Activated CD4-positive, alpha-beta memory T cell treated with anti-CD3 and anti-CD28 coated beads, Interleukin-2, amount 10 ng/mL, durations not matched to agents 7 days and 5 days (primary cell): ENCODE measurements around the gene SYCP2. TPM values are rescaled to one million over a fixed set of nuclear protein-coding genes. Genes with fewer than 3 reads are reported as not detected.
"Not testable (repeated sequence)": the region's sequence is repeated elsewhere in the genome, so short reads cannot be mapped to it uniquely, and the experiment has no call there.

Experiments
- CTCF ChIA-PET: fragments of 350-600 bp; sonication (Branson Sonifier 250); formaldehyde crosslinking; loops from one replicate; lab custom pipeline; 2021; ENCODE audit warnings: antibody characterized with exemption, inconsistent platforms; lab: Charles Lee
- POLR2A ChIA-PET: fragments of 350-600 bp; sonication (Branson Sonifier 250); formaldehyde crosslinking; loops from one replicate; lab custom pipeline; 2021; ENCODE audit warnings: antibody characterized with exemption; lab: Charles Lee
- DNase-seq: peaks from one replicate; pipeline ENCODE4 v3.0.0-alpha.2; 2020
- H3K27ac Mint-ChIP-seq: one replicate; pipeline ENCODE4 v1.8.0; 2021; ENCODE audit warnings: mild to moderate bottlenecking, mixed read lengths
- H3K27me3 Mint-ChIP-seq: one replicate; pipeline ENCODE4 v1.8.0; 2021; ENCODE audit warnings: mixed read lengths
- H3K36me3 Mint-ChIP-seq: one replicate; pipeline ENCODE4 v1.8.0; 2021; ENCODE audit warnings: low read depth, mixed read lengths
- H3K4me1 Mint-ChIP-seq: one replicate; pipeline ENCODE4 v1.8.0; 2021; ENCODE audit warnings: mixed read lengths
- H3K4me3 Mint-ChIP-seq: one replicate; pipeline ENCODE4 v1.8.0; 2021; ENCODE audit warnings: mild to moderate bottlenecking, mixed read lengths
- H3K9me3 Mint-ChIP-seq: one replicate; pipeline ENCODE4 v1.8.0; 2021; ENCODE audit warnings: mixed read lengths
- total RNA-seq, 2 experiments: library from RNA; stranded (reverse); gene quantifications; one replicate each; pipeline ENCODE4 v1.2.3, GENCODE V29; 2021

The SYCP2 gene
- total RNA-seq, 2 experiments from 2014 or later, result 5.4 to 7.9 TPM

GRCh38 chr20:59931511-59932312 is 1.7 kb downstream of the SYCP2 start:
- Mint-ChIP-seq H3K4me1 (peaks cover 10% of the 10 kb centered on the region), H3K4me3 (peak overlapping the region; percentile 34), H3K9me3 (no peaks in the 10 kb centered on the region), H3K36me3 (no peaks in the 10 kb centered on the region), H3K27ac (no peak overlapping the region), H3K27me3 (peaks cover 2% of the 10 kb centered on the region)
- ChIA-PET POLR2A (interaction anchor here (1.1 kb wide), 1 partner anchor 9 kb away, joined by 7 read pairs; the partner anchor contains the start of genes FAM217B and PPP1R3D), CTCF (interaction anchor here (0.8 to 1.5 kb wide), 4 partner anchors 9 to 24 kb away, joined by 3 to 11 read pairs (median 3); partner anchors contain the start of genes FAM217B and PPP1R3D)
- no peak for DNase-seq

GRCh38 chr20:59925899-59926298 is 7.5 kb downstream of the SYCP2 start:
- DNase-seq, result no peak
- no peak overlapping the region for H3K27ac Mint-ChIP-seq
- no peaks in the 10 kb centered on the region for H3K4me1 Mint-ChIP-seq
- H3K9me3 Mint-ChIP-seq, result no peaks in the 10 kb centered on the region
- CTCF ChIA-PET, result interaction anchor here (4.0 kb wide), 1 partner anchor 8 kb away, joined by 28 read pairs; the partner anchor contains the start of gene SYCP2
- H3K36me3 Mint-ChIP-seq, result no peaks in the 10 kb centered on the region
- peaks cover 8% of the 10 kb centered on the region for H3K27me3 Mint-ChIP-seq
- no peak overlapping the region for H3K4me3 Mint-ChIP-seq
- POLR2A ChIA-PET, result no interaction called here

GRCh38 chr20:59925359-59925758 is 8.1 kb downstream of the SYCP2 start:
- no peak overlapping the region for H3K27ac Mint-ChIP-seq
- DNase-seq, result no peak
- peaks cover 8% of the 10 kb centered on the region for H3K27me3 Mint-ChIP-seq
- no peaks in the 10 kb centered on the region for H3K4me1 Mint-ChIP-seq
- H3K36me3 Mint-ChIP-seq, result no peaks in the 10 kb centered on the region
- no peak overlapping the region for H3K4me3 Mint-ChIP-seq
- ChIA-PET CTCF (interaction anchor here (4.0 kb wide), 1 partner anchor 9 kb away, joined by 28 read pairs; the partner anchor contains the start of gene SYCP2), POLR2A (no interaction called here)
- no peaks in the 10 kb centered on the region for H3K9me3 Mint-ChIP-seq

GRCh38 chr20:59923514-59923913 is 9.9 kb downstream of the SYCP2 start:
- Mint-ChIP-seq H3K27me3 (peaks cover 7% of the 10 kb centered on the region), H3K9me3 (no peaks in the 10 kb centered on the region), H3K27ac (no peak overlapping the region), H3K36me3 (no peaks in the 10 kb centered on the region), H3K4me3 (no peak overlapping the region), H3K4me1 (no peaks in the 10 kb centered on the region)
- DNase-seq, result no peak
- CTCF ChIA-PET, result interaction anchor here (4.0 kb wide), 1 partner anchor 11 kb away, joined by 28 read pairs; the partner anchor contains the start of gene SYCP2
- POLR2A ChIA-PET, result interaction anchor here (1.2 kb wide), 1 partner anchor 16 kb away, joined by 3 read pairs; the partner anchor contains the start of genes FAM217B and PPP1R3D

- no peak for DNase-seq
- H3K9me3 Mint-ChIP-seq, result no peaks in the 10 kb centered on the region
- no peak overlapping the region for H3K27ac Mint-ChIP-seq
- peaks cover 7% of the 10 kb centered on the region for H3K27me3 Mint-ChIP-seq
- H3K4me3 Mint-ChIP-seq, result no peak overlapping the region
- no peaks in the 10 kb centered on the region for H3K4me1 Mint-ChIP-seq
- H3K36me3 Mint-ChIP-seq, result no peaks in the 10 kb centered on the region
- ChIA-PET POLR2A (no interaction called here), CTCF (interaction anchor here (1.2 kb wide), 1 partner anchor 13 kb away, joined by 3 read pairs; the partner anchor contains the start of gene SYCP2)
Measured at GRCh38 chr20:59920944-59921343, 12.5 kb downstream of the SYCP2 start.

- no peaks in the 10 kb centered on the region for H3K36me3 Mint-ChIP-seq
- no peak for DNase-seq
- H3K27me3 Mint-ChIP-seq, result no peaks in the 10 kb centered on the region
- ChIA-PET CTCF (no interaction called here), POLR2A (no interaction called here)
- no peak overlapping the region for H3K27ac Mint-ChIP-seq
- H3K9me3 Mint-ChIP-seq, result no peaks in the 10 kb centered on the region
- no peaks in the 10 kb centered on the region for H3K4me1 Mint-ChIP-seq
- no peak overlapping the region for H3K4me3 Mint-ChIP-seq
Measured at GRCh38 chr20:59912609-59913008, 20.8 kb downstream of the SYCP2 start.

- ChIA-PET CTCF (no interaction called here), POLR2A (no interaction called here)
- H3K27ac Mint-ChIP-seq, result no peak overlapping the region
- H3K27me3 Mint-ChIP-seq, result no peaks in the 10 kb centered on the region
- no peaks in the 10 kb centered on the region for H3K4me1 Mint-ChIP-seq
- no peak overlapping the region for H3K4me3 Mint-ChIP-seq
- DNase-seq, result no peak
- no peaks in the 10 kb centered on the region for H3K36me3 Mint-ChIP-seq
- H3K9me3 Mint-ChIP-seq, result no peaks in the 10 kb centered on the region
Measured at GRCh38 chr20:59911041-59911440, 22.4 kb downstream of the SYCP2 start.

GRCh38 chr20:59908855-59909254 is 24.6 kb downstream of the SYCP2 start:
- no peak overlapping the region for H3K27ac Mint-ChIP-seq
- H3K4me1 Mint-ChIP-seq, result no peaks in the 10 kb centered on the region
- H3K27me3 Mint-ChIP-seq, result no peaks in the 10 kb centered on the region
- POLR2A ChIA-PET, result no interaction called here
- H3K4me3 Mint-ChIP-seq, result no peak overlapping the region
- DNase-seq, result no peak
- H3K9me3 Mint-ChIP-seq, result no peaks in the 10 kb centered on the region
- CTCF ChIA-PET, result no interaction called here
- H3K36me3 Mint-ChIP-seq, result no peaks in the 10 kb centered on the region

GRCh38 chr20:59903621-59904020 is 29.8 kb downstream of the SYCP2 start:
- H3K4me3 Mint-ChIP-seq, result no peak overlapping the region
- no peaks in the 10 kb centered on the region for H3K4me1 Mint-ChIP-seq
- POLR2A ChIA-PET, result no interaction called here
- no peak overlapping the region for H3K27ac Mint-ChIP-seq
- H3K9me3 Mint-ChIP-seq, result no peaks in the 10 kb centered on the region
- no peak for DNase-seq
- CTCF ChIA-PET, result no interaction called here
- H3K27me3 Mint-ChIP-seq, result peaks cover 2% of the 10 kb centered on the region
- H3K36me3 Mint-ChIP-seq, result no peaks in the 10 kb centered on the region

- Mint-ChIP-seq H3K27ac (no peak overlapping the region), H3K4me3 (no peak overlapping the region), H3K9me3 (no peaks in the 10 kb centered on the region), H3K36me3 (no peaks in the 10 kb centered on the region), H3K4me1 (no peaks in the 10 kb centered on the region), H3K27me3 (peaks cover 2% of the 10 kb centered on the region)
- DNase-seq, result no peak
- ChIA-PET CTCF (no interaction called here), POLR2A (no interaction called here)
Measured at GRCh38 chr20:59902470-59902869, 31.0 kb downstream of the SYCP2 start.

- no peaks in the 10 kb centered on the region for H3K4me1 Mint-ChIP-seq
- H3K9me3 Mint-ChIP-seq, result no peaks in the 10 kb centered on the region
- ChIA-PET POLR2A (no interaction called here), CTCF (no interaction called here)
- H3K27me3 Mint-ChIP-seq, result no peaks in the 10 kb centered on the region
- no peak overlapping the region for H3K4me3 Mint-ChIP-seq
- H3K36me3 Mint-ChIP-seq, result no peaks in the 10 kb centered on the region
- DNase-seq, result no peak
- H3K27ac Mint-ChIP-seq, result no peak overlapping the region
Measured at GRCh38 chr20:59895908-59896307, 37.5 kb downstream of the SYCP2 start.

GRCh38 chr20:59891581-59891980 is 41.9 kb downstream of the SYCP2 start:
- no peaks in the 10 kb centered on the region for H3K9me3 Mint-ChIP-seq
- H3K27ac Mint-ChIP-seq, result no peak overlapping the region
- no peak for DNase-seq
- no peaks in the 10 kb centered on the region for H3K27me3 Mint-ChIP-seq
- CTCF ChIA-PET, result no interaction called here
- H3K4me1 Mint-ChIP-seq, result no peaks in the 10 kb centered on the region
- POLR2A ChIA-PET, result no interaction called here
- H3K4me3 Mint-ChIP-seq, result no peak overlapping the region
- H3K36me3 Mint-ChIP-seq, result no peaks in the 10 kb centered on the region

- H3K9me3 Mint-ChIP-seq, H3K4me3 Mint-ChIP-seq, H3K4me1 Mint-ChIP-seq, H3K27ac Mint-ChIP-seq, DNase-seq, POLR2A ChIA-PET, CTCF ChIA-PET, H3K36me3 Mint-ChIP-seq, H3K27me3 Mint-ChIP-seq: not testable (repeated sequence)
Measured at GRCh38 chr20:59890035-59890434, 43.4 kb downstream of the SYCP2 start.
